ENCODE measurements around the gene POMT2.

The POMT2 gene

DNA sequence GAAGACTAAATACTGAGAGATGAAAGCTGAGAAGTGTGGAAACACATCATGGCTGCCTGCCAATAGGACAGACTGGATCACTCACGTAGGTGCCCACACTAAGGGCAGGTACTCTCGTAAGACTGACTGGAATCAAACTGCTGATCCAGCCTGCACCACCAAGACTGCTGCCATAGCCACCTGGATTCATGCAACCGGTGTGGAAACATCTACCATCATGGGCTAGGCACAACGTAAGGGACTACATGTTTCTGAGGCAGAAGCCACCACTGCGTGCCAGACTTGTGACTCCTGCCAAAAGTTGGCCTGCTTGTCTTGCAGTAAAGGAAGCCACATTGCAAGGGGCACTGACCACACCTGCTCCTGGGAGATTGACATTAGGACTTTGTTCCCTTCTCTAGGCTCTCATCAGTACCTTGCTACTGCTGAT lies 3.8 kb downstream of the POMT2 start:
- ChIA-PET POLR2A (interaction anchor here (1.8 to 3.3 kb wide), 3 partner anchors 13 to 60 kb away, joined by 5 to 20 read pairs (median 13); partner anchors contain the start of genes SAMD15 and TMED8), CTCF (interaction anchor here (0.6 to 5.7 kb wide), 9 partner anchors 10 to 179 kb away, joined by 3 to 134 read pairs (median 4); partner anchors contain the start of gene ZDHHC22)
- TF ChIP-seq LEF1 (IDR thresholded peaks at IDR 0.05; ENCODE audit: borderline replicate concordance): no peak
- TF ChIP-seq NFRKB (IDR thresholded peaks at IDR 0.05): no peak
- TF ChIP-seq HDGF (IDR thresholded peaks at IDR 0.05; ENCODE audit: borderline replicate concordance): no peak
- TF ChIP-seq FOXA1 (IDR thresholded peaks at IDR 0.05): no peak
- TF ChIP-seq SP1 (IDR thresholded peaks at IDR 0.05): no peak
- TF ChIP-seq FOXK2 (IDR thresholded peaks at IDR 0.05): no peak
- TF ChIP-seq, protein P1, sequence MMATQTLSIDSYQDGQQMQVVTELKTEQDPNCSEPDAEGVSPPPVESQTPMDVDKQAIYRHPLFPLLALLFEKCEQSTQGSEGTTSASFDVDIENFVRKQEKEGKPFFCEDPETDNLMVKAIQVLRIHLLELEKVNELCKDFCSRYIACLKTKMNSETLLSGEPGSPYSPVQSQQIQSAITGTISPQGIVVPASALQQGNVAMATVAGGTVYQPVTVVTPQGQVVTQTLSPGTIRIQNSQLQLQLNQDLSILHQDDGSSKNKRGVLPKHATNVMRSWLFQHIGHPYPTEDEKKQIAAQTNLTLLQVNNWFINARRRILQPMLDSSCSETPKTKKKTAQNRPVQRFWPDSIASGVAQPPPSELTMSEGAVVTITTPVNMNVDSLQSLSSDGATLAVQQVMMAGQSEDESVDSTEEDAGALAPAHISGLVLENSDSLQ (IDR thresholded peaks at IDR 0.05): no peak
- no peak for TF ChIP-seq BHLHE40 (IDR thresholded peaks at IDR 0.05; ENCODE audit: borderline replicate concordance)
- no peak for TF ChIP-seq SUZ12 (IDR thresholded peaks at IDR 0.05)
- no peak for TF ChIP-seq TARDBP (IDR thresholded peaks at IDR 0.05)
- TF ChIP-seq FOXM1 (IDR thresholded peaks at IDR 0.05; ENCODE audit: borderline replicate concordance): no peak
- no peak for TF ChIP-seq ARNT (IDR thresholded peaks at IDR 0.05)
- no peak for TF ChIP-seq CTBP1 (IDR thresholded peaks at IDR 0.05; ENCODE audit: borderline replicate concordance)
- no peak for TF ChIP-seq L3MBTL2 (conservative IDR thresholded peaks at IDR 0.05)
- TF ChIP-seq ZNF384 (IDR thresholded peaks at IDR 0.05): no peak
- TF ChIP-seq ELF4 (IDR thresholded peaks at IDR 0.05): no peak
- no peak for DNase-seq (ENCODE audit: extremely low spot score)

DNA sequence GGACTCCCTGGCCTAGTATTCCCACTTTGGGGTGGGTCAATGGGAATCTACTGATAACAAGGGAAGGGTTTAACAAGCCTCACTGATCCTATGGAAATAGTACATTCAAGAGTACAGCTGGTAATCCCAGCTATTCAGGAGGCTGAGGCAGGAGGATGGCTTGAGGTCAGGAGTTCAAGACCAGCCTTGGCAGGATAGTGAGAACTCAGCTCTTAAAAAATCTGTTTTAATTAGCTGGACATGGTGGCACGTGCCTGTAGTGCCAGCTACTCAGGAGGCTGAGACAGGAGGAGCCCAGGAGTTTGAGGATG lies 4.5 kb downstream of the POMT2 start:
- ChIA-PET CTCF (interaction anchor here (0.6 to 5.7 kb wide), 27 partner anchors 8 to 766 kb away, joined by 3 to 134 read pairs (median 4); partner anchors contain the start of gene ZDHHC22), POLR2A (interaction anchor here (1.2 to 3.3 kb wide), 5 partner anchors 9 to 61 kb away, joined by 3 to 20 read pairs (median 5); partner anchors contain the start of genes SAMD15 and TMED8)
- TF ChIP-seq ELF4 (IDR thresholded peaks at IDR 0.05) (no peak), ARNT (IDR thresholded peaks at IDR 0.05) (no peak), BHLHE40 (IDR thresholded peaks at IDR 0.05; ENCODE audit: borderline replicate concordance) (no peak), LEF1 (IDR thresholded peaks at IDR 0.05; ENCODE audit: borderline replicate concordance) (no peak), L3MBTL2 (conservative IDR thresholded peaks at IDR 0.05) (no peak), FOXK2 (IDR thresholded peaks at IDR 0.05) (no peak), ZNF384 (IDR thresholded peaks at IDR 0.05) (no peak)
- no peak for DNase-seq (ENCODE audit: extremely low spot score)

DNA sequence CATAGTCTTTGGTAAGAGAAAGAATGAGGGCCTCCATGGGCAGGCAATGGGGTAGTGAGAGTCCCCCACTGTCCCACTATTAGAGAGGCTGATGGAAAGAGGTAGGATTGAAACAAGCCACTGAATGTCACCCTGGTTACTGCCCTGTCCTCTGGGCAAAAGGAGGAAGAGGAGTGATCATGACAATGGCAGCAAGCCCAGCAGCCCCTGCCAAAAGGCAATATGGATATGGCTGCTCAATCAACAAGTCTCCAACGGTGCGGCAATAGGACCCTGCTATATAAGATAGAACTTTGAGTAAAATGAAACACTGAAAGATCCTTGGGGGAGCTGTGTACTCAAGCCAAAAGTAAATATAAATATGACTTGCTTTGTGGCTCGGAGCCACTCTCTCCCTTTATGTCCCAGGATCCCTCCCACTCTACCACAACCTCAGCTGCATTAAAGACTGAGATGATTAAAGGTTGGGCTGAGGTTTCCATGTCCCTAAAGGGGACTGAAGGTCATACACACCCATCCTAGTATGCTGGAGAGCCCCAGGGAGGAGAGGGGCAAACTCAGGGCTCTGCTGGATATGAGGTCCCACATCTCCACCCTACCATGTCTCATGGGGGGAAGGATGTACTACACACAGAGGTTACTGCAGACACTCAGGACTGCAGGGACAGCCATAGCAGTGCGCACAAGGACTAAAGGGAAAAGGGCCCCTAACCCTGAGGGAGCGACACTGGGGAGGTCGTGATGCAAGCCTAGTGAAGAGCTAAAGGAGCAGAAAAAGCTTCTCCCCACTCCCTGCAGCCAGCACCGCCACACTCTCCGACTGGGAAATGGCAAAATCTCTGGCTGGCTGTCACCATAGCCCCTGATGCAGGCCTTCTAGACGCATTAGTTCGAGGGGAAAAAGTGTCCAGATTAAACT lies 5.9 kb downstream of the POMT2 start:
- ChIA-PET CTCF (interaction anchor here (0.7 to 5.7 kb wide), 9 partner anchors 8 to 171 kb away, joined by 3 to 134 read pairs (median 8); no protein-coding TSS in a partner anchor), POLR2A (interaction anchor here (1.6 to 3.3 kb wide), 3 partner anchors 8 to 14 kb away, joined by 5 to 20 read pairs (median 13); no protein-coding TSS in a partner anchor)
- no peak for TF ChIP-seq BHLHE40 (IDR thresholded peaks at IDR 0.05; ENCODE audit: borderline replicate concordance)
- TF ChIP-seq CTBP1 (IDR thresholded peaks at IDR 0.05; ENCODE audit: borderline replicate concordance): no peak
- TF ChIP-seq, protein P1 (IDR thresholded peaks at IDR 0.05): no peak
- TF ChIP-seq SP1 (IDR thresholded peaks at IDR 0.05): no peak
- no peak for TF ChIP-seq LEF1 (IDR thresholded peaks at IDR 0.05; ENCODE audit: borderline replicate concordance)
- no peak for TF ChIP-seq ZNF384 (IDR thresholded peaks at IDR 0.05)
- TF ChIP-seq FOXM1 (IDR thresholded peaks at IDR 0.05; ENCODE audit: borderline replicate concordance): no peak
- TF ChIP-seq HDGF (IDR thresholded peaks at IDR 0.05; ENCODE audit: borderline replicate concordance): no peak
- TF ChIP-seq TARDBP (IDR thresholded peaks at IDR 0.05): no peak
- no peak for TF ChIP-seq FOXK2 (IDR thresholded peaks at IDR 0.05)
- TF ChIP-seq ELF4 (IDR thresholded peaks at IDR 0.05): no peak
- TF ChIP-seq SUZ12 (IDR thresholded peaks at IDR 0.05): no peak
- DNase-seq (ENCODE audit: extremely low spot score): no peak

DNA sequence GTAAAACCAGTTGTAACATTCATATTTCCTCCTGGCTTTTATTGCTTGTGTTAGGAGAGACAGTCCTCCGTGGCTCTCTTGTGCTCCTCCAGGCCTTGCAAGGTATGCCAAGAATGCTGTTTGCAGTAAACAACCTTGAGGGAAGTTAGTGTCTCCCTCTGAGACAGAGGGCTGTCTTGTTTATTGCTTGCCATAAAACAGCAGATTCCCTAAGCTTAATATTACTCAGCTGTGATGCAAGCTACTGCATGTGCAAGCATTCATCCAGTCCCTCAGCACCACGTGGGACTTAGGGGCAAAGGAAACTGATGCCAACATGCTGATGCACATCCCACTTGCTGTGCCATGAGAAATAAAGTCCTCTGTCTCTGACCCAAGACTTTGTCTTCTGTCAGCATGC lies 6.6 kb downstream of the POMT2 start:
- DNase-seq (ENCODE audit: extremely low spot score): no peak
- POLR2A ChIA-PET: interaction anchor here (3.3 kb wide), 1 partner anchor 10 kb away, joined by 20 read pairs; no protein-coding TSS in a partner anchor
- CTCF ChIA-PET: interaction anchor here (5.7 kb wide), 1 partner anchor 11 kb away, joined by 134 read pairs; no protein-coding TSS in a partner anchor
- TF ChIP-seq FOXK2 (IDR thresholded peaks at IDR 0.05) (no peak), NFRKB (IDR thresholded peaks at IDR 0.05) (no peak), TARDBP (IDR thresholded peaks at IDR 0.05) (no peak), ARNT (IDR thresholded peaks at IDR 0.05) (no peak), CTBP1 (IDR thresholded peaks at IDR 0.05; ENCODE audit: borderline replicate concordance) (no peak), FOXA1 (IDR thresholded peaks at IDR 0.05) (no peak), ZNF384 (IDR thresholded peaks at IDR 0.05) (no peak), HDGF (IDR thresholded peaks at IDR 0.05; ENCODE audit: borderline replicate concordance) (no peak), L3MBTL2 (conservative IDR thresholded peaks at IDR 0.05) (no peak)

DNA sequence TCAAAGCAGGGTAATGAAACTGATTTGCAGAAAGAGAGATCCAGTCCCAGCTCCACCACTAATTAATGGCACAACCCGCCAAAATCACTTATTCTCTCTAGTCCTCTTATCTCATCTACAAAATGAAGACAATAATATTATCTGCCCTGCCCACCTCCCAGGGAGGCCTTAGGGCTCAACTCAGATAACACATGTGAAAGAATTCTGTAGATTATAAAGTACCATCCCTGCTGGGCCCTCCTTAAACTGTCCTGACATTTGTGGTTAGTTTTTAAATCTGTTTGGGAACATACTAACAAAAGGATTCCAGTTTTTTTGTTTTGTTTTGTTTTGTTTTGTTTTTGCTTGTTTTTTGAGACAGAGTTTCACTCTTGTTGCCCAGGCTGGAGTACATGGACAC lies 7.3 kb downstream of the POMT2 start:
- TF ChIP-seq ARNT (IDR thresholded peaks at IDR 0.05) (no peak), LEF1 (IDR thresholded peaks at IDR 0.05; ENCODE audit: borderline replicate concordance) (no peak)
- CTCF ChIA-PET: interaction anchor here (0.6 to 5.7 kb wide), 3 partner anchors 11 to 238 kb away, joined by 3 to 134 read pairs (median 11); no protein-coding TSS in a partner anchor
- no peak for DNase-seq (ENCODE audit: extremely low spot score)
- POLR2A ChIA-PET: interaction anchor here (1.2 kb wide), 1 partner anchor 8 kb away, joined by 5 read pairs; the partner anchor contains the start of gene GSTZ1

DNA sequence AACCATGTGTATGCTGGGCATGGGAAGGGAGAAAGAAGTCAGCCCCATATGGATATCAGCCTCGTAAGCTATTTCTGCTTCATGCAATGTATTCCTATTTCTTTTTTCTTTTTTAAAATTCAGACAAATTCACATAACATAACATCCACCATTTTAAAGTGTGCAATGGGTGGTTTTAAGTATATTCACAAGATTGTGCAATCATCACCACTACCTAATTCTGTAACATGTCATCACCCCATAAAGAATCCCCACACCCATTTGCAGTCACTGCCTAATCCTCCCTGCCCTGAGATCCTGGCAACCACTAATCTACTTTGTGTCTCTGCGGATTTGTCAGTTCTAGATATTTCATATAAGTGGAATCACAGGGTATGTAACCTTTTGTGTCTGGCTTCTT lies 9.5 kb downstream of the POMT2 start:
- no peak for DNase-seq (ENCODE audit: extremely low spot score)
- TF ChIP-seq, protein P1 (IDR thresholded peaks at IDR 0.05): no peak
- TF ChIP-seq NFRKB (IDR thresholded peaks at IDR 0.05) (no peak), SP1 (IDR thresholded peaks at IDR 0.05) (no peak), FOXM1 (IDR thresholded peaks at IDR 0.05; ENCODE audit: borderline replicate concordance) (no peak), FOXK2 (IDR thresholded peaks at IDR 0.05) (no peak), HDGF (IDR thresholded peaks at IDR 0.05; ENCODE audit: borderline replicate concordance) (no peak), FOXA1 (IDR thresholded peaks at IDR 0.05) (no peak)
- ChIA-PET POLR2A (interaction anchor here (3.0 kb wide), 1 partner anchor 10 kb away, joined by 11 read pairs; the partner anchor contains the start of genes GSTZ1 and POMT2), CTCF (no interaction called here)

All from HEK293T (cell line).